H1 (cell line): ENCODE results near the gene GDAP1L1. TPM values are rescaled to one million over a fixed set of nuclear protein-coding genes. Genes with fewer than 3 reads are reported as not detected.
A peak's percentile ranks its signal among the peaks of the same experiment; 100 is the strongest.
"Not testable (repeated sequence)": the region's sequence is repeated elsewhere in the genome, so short reads cannot be mapped to it uniquely, and the experiment has no call there.

Experiments
- CTCF ChIA-PET: fragments of 300-600 bp; sonication (Branson Sonifier 250); formaldehyde crosslinking; loops from one replicate; lab custom pipeline; 2021; ENCODE audit not compliant: partially characterized antibody; lab: Charles Lee
- POLR2A ChIA-PET: fragments of 300-600 bp; sonication (Branson Sonifier 250); formaldehyde crosslinking; loops from one replicate; lab custom pipeline; 2021; ENCODE audit warnings: inconsistent platforms; ENCODE audit not compliant: partially characterized antibody; lab: Charles Lee
- DNase-seq, 2 experiments: peaks; one replicate each; pipeline versions ENCODE4 v3.0.0 to v3.0.0-alpha.2; 2010 to 2022; ENCODE audit warnings: low spot score in 2 of 2, low read depth in 1 of 2, mixed read lengths in 1 of 2
- FAIRE-seq: peaks from 2 replicates; lab custom pipeline; 2011; peaks lifted over from hg19 to GRCh38; lab: Jason Lieb, UNC
- H2AFZ ChIP-seq: 2 replicates; pipeline ENCODE4 v1.8.1; 2012; ENCODE audit warnings: low read length, inconsistent platforms
- H2AK5ac ChIP-seq: 2 replicates; pipeline ENCODE4 v1.6.1; 2013; ENCODE audit warnings: low read depth, low read length
- H2BK120ac ChIP-seq: replicated peaks from 2 replicates; pipeline ENCODE3; 2013; ENCODE audit warnings: low read depth, low read length, inconsistent platforms
- H2BK12ac ChIP-seq: 2 replicates; pipeline ENCODE4 v1.6.1; 2013; ENCODE audit warnings: low read depth, low read length
- H2BK15ac ChIP-seq: 2 replicates; pipeline ENCODE4 v1.6.1; 2013; ENCODE audit warnings: low read length
- H2BK20ac ChIP-seq: 2 replicates; pipeline ENCODE4 v1.6.1; 2013; ENCODE audit warnings: low read length
- H2BK5ac ChIP-seq: 2 replicates; pipeline ENCODE4 v1.6.1; 2013; ENCODE audit warnings: low read depth, low read length
- H3K14ac ChIP-seq: 2 replicates; pipeline ENCODE4 v1.6.1; 2013; ENCODE audit warnings: inconsistent platforms; ENCODE audit not compliant: insufficient read length
- H3K18ac ChIP-seq: 2 replicates; pipeline ENCODE4 v1.6.1; 2013; ENCODE audit warnings: low read length; ENCODE audit errors: extremely low read depth
- H3K23ac ChIP-seq: 2 replicates; pipeline ENCODE4 v1.6.1; 2013; ENCODE audit warnings: inconsistent platforms; ENCODE audit not compliant: insufficient read length
- H3K23me2 ChIP-seq: 2 replicates; pipeline ENCODE4 v1.6.1; 2013; ENCODE audit warnings: low read depth, low read length
- H3K27ac ChIP-seq: 2 replicates; pipeline ENCODE4 v1.6.1; 2011; ENCODE audit warnings: low read depth, low read length, inconsistent platforms
- H3K27me3 ChIP-seq, 4 experiments: replicated peaks in 1 of 4; 1 replicate in 1 of 4; 2 replicates in 3 of 4; pipeline versions ENCODE4 v1.6.1 to v1.8.1; 2011 to 2013; ENCODE audit warnings: low read length in 3 of 4, mild to moderate bottlenecking in 3 of 4, inconsistent platforms in 2 of 4, mixed read lengths in 2 of 4, moderate library complexity in 1 of 4; ENCODE audit not compliant: control insufficient read depth in 3 of 4, insufficient read depth in 3 of 4; ENCODE audit errors: extremely low read depth in 1 of 4
- H3K36me3 ChIP-seq, 4 experiments: 2 replicates each; pipeline versions ENCODE4 v1.6.1 to v1.8.1; 2011 to 2013; ENCODE audit warnings: mild to moderate bottlenecking in 4 of 4, low read length in 3 of 4, moderate library complexity in 2 of 4, control low read depth in 1 of 4, inconsistent platforms in 1 of 4; ENCODE audit not compliant: insufficient read depth in 4 of 4, control insufficient read depth in 2 of 4
- H3K4ac ChIP-seq: replicated peaks from 2 replicates; pipeline ENCODE3; 2013; ENCODE audit warnings: low read length, low read depth, mixed read lengths, inconsistent platforms; ENCODE audit not compliant: insufficient read length
- H3K4me1 ChIP-seq, 4 experiments: replicated peaks in 1 of 4; 1 replicate in 1 of 4; 2 replicates in 3 of 4; pipeline versions ENCODE4 v1.6.1 to v1.8.1; 2011 to 2013; ENCODE audit warnings: low read length in 3 of 4, inconsistent platforms in 2 of 4, mixed read lengths in 1 of 4; ENCODE audit not compliant: insufficient read depth in 4 of 4, control insufficient read depth in 3 of 4
- H3K4me2 ChIP-seq, 2 experiments: 2 replicates each; pipeline versions ENCODE4 v1.6.1 to v1.8.1; 2011 to 2013; ENCODE audit warnings: low read depth in 2 of 2, low read length in 2 of 2, control low read depth in 1 of 2, inconsistent platforms in 1 of 2, mild to moderate bottlenecking in 1 of 2; ENCODE audit not compliant: insufficient read depth in 1 of 2
- H3K4me3 ChIP-seq, 4 experiments: fragments of 200-600, 300-600 bp in 1 of 4; sonication (generic), shearing (Covaris generic), sonication (Bioruptor Twin) in 1 of 4; 2 replicates each; pipeline versions ENCODE4 v1.5.1 to v1.8.1; 2011 to 2016; ENCODE audit warnings: low read length in 4 of 4, low read depth in 3 of 4, control low read depth in 2 of 4, inconsistent platforms in 2 of 4, mild to moderate bottlenecking in 2 of 4, mixed read lengths in 1 of 4, moderate library complexity in 1 of 4; ENCODE audit not compliant: insufficient read depth in 2 of 4; ENCODE audit errors: extremely low read depth in 1 of 4
- H3K56ac ChIP-seq: replicated peaks from 2 replicates; pipeline ENCODE3; 2013; ENCODE audit warnings: low read depth, mild to moderate bottlenecking, mixed read lengths, low read length, inconsistent platforms; ENCODE audit not compliant: insufficient read length
- H3K79me1 ChIP-seq: 2 replicates; pipeline ENCODE4 v1.6.1; 2013; ENCODE audit warnings: low read depth, low read length, control low read depth
- H3K79me2 ChIP-seq, 2 experiments: 2 replicates each; pipeline versions ENCODE4 v1.6.1 to v1.8.1; 2012 to 2013; ENCODE audit warnings: low read length in 2 of 2, mild to moderate bottlenecking in 2 of 2, inconsistent platforms in 1 of 2; ENCODE audit not compliant: insufficient read depth in 2 of 2, control insufficient read depth in 1 of 2
- H3K9ac ChIP-seq, 4 experiments: replicated peaks in 1 of 4; 1 replicate in 1 of 4; 2 replicates in 3 of 4; pipeline versions ENCODE4 v1.6.1 to v1.8.1; 2011 to 2013; ENCODE audit warnings: low read depth in 3 of 4, low read length in 3 of 4, control low read depth in 2 of 4, mild to moderate bottlenecking in 2 of 4, moderate library complexity in 2 of 4, inconsistent platforms in 1 of 4; ENCODE audit errors: extremely low read depth in 1 of 4
- H3K9me3 ChIP-seq, 2 experiments: 2 replicates each; pipeline versions ENCODE4 v1.6.1 to v1.8.1; 2012 to 2013; ENCODE audit warnings: mild to moderate bottlenecking in 2 of 2, moderate library complexity in 2 of 2, control low read depth in 1 of 2, inconsistent platforms in 1 of 2, low read depth in 1 of 2, low read length in 1 of 2, mixed read lengths in 1 of 2; ENCODE audit not compliant: insufficient read depth in 2 of 2
- H4K20me1 ChIP-seq, 2 experiments: replicated peaks in 1 of 2; 2 replicates each; pipeline versions ENCODE3 to v1.8.1; 2011 to 2013; ENCODE audit warnings: inconsistent platforms in 2 of 2, low read length in 2 of 2, mild to moderate bottlenecking in 1 of 2; ENCODE audit not compliant: insufficient read depth in 2 of 2, control insufficient read depth in 1 of 2
- H4K5ac ChIP-seq: 2 replicates; pipeline ENCODE4 v1.6.1; 2013; ENCODE audit warnings: low read length, low read depth, mixed read lengths, inconsistent platforms; ENCODE audit not compliant: insufficient read length
- H4K8ac ChIP-seq: 2 replicates; pipeline ENCODE4 v1.8.0; 2013; ENCODE audit warnings: mild to moderate bottlenecking, moderate library complexity, low read length, inconsistent platforms; ENCODE audit not compliant: insufficient read depth; ENCODE audit errors: extremely low read depth
- H4K91ac ChIP-seq: replicated peaks from 2 replicates; pipeline ENCODE3; 2013; ENCODE audit warnings: low read length, mixed read lengths, inconsistent platforms; ENCODE audit not compliant: insufficient read length
- BACH1 ChIP-seq: IDR thresholded peaks from 2 replicates; pipeline ENCODE4 v1.6.1; 2012; ENCODE audit warnings: low read length, improper control_type of control experiment
- BRCA1 ChIP-seq: IDR thresholded peaks from 2 replicates; pipeline ENCODE4 v1.6.1; 2012; ENCODE audit warnings: low read depth, low read length, improper control_type of control experiment
- EGR1 ChIP-seq: IDR thresholded peaks from 2 replicates; pipeline ENCODE4 v1.6.1; 2011; ENCODE audit warnings: low read depth, low read length, borderline replicate concordance
- POU5F1 ChIP-seq: IDR thresholded peaks from 2 replicates; pipeline ENCODE4 v1.6.1; 2011; ENCODE audit warnings: low read depth, mild to moderate bottlenecking, low read length, moderate library complexity
- SRF ChIP-seq: IDR thresholded peaks from 2 replicates; pipeline ENCODE4 v1.6.1; 2011; ENCODE audit warnings: mild to moderate bottlenecking, low read depth, low read length, moderate library complexity
- ZNF274 ChIP-seq: IDR thresholded peaks from 2 replicates; pipeline ENCODE4 v1.7.0; 2012; ENCODE audit warnings: low read length, borderline replicate concordance; ENCODE audit errors: extremely low read depth
- WGBS, 2 experiments: shearing (Covaris generic) in 1 of 2; methylation state at CpG; one replicate each; pipeline versions ENCODE4 v1.1.6 to v1.1.7; 2013 to 2015; ENCODE audit warnings: low lambda C conversion rate in 2 of 2, mixed read lengths in 2 of 2, inconsistent platforms in 1 of 2, low coverage in 1 of 2, missing lambda C conversion rate in 1 of 2; ENCODE audit not compliant: insufficient replicate concordance in 2 of 2, insufficient coverage in 1 of 2, insufficient read length in 1 of 2; ENCODE audit errors: extremely low coverage in 1 of 2, missing lambda C conversion rate in 1 of 2; 5-methylcytosine and 5-hydroxymethylcytosine counted together
- polyA plus RNA-seq, 7 experiments: library from polyadenylated mRNA; depleted of rRNA in 3 of 7; stranded (reverse) in 5 of 7; unstranded in 2 of 7; fragments of >200 nt in 5 of 7; fragments of 200-250 nt in 2 of 7; gene quantifications; 1 replicate in 5 of 7; 2 replicates in 1 of 7; 4 replicates in 1 of 7; pipeline versions ENCODE4 v1.2.1 to v1.2.3, GENCODE V29; 2011 to 2013; ENCODE audit warnings: missing spikeins in 2 of 7, mixed read lengths in 2 of 7
- total RNA-seq: library from RNA; stranded (reverse); fragmentation: NEBNext Ultra II Directional; extraction: Animal tissue kit (Norgen Biotek cat#: 25700); gene quantifications from 2 replicates; pipeline ENCODE4 v1.2.1, GENCODE V29; 2021
- TF ChIP-seq, protein P1 (sequence below): IDR thresholded peaks from 2 replicates; pipeline ENCODE4 v1.6.1; 2011; ENCODE audit warnings: low read length, improper control_type of control experiment

Gene GDAP1L1
- total and polyA plus RNA-seq, 2 of the 8 experiments (the other 6 are each of a cell fraction or from before 2014, with no cell fraction given), result 8.5 to 63.1 TPM

DNA sequence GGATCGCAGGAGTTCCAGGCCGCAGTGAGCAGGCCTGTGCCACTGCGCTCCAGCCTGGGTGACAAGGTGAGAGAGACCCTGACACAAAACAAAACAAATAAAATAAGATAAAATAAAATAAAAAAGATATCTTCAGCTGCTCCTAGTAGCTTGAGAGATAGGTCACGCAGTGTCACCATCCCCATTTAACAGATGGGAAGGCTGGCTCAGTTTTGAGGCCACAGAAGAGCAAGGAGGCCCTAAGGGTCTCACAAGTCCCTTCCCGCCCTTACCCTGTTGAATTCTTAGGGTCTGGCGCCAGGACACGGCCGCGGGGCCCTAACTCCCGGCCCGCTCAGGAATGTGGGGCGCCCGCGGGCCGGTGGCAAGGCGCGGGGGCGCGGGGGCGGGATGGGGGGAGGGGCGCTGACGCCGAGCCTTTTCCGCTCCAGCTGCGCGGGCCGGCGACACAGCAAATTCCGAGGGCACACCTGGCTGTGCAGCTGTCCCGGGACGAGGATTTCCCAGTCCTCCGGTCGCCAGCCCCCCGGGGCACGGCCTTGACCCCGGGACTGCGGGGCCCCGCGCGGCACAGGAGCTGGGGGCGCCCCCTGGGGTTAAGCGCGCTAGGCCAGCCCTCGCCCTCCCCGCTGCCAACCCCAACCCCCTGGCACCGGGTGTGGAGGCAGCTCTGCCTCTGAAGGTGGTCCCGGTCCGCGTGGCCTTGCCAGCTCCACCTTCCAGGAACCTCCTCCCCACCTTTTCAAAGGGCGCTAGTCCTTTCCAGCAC is 79.5 kb downstream of the GDAP1L1 start (continued):
- TF ChIP-seq, protein P1, sequence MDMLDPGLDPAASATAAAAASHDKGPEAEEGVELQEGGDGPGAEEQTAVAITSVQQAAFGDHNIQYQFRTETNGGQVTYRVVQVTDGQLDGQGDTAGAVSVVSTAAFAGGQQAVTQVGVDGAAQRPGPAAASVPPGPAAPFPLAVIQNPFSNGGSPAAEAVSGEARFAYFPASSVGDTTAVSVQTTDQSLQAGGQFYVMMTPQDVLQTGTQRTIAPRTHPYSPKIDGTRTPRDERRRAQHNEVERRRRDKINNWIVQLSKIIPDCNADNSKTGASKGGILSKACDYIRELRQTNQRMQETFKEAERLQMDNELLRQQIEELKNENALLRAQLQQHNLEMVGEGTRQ, result no peak
- TF ChIP-seq ZNF274 (no peak), BACH1 (no peak), BRCA1 (no peak), EGR1 (peak; percentile 79), SRF (no peak), POU5F1 (no peak)

DNA sequence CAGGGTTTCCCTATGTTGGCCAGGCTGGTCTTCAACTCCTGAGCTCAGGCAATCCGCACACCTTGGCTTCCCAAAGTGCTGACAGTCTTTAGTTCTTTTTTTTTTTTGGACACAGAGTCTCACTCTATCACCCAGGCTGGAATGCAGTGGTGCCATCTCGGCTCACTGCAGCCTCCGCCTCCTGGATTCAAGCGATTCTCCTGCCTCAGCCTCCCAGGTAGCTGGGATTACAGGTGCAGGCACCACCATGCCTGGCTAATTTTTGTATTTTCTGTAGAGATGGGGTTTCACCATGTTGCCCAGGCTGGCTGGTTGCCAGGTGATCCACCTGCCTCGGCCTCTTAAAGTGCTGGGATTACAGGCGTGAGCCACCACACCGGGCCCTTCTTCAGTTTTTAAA is 80.6 kb downstream of the GDAP1L1 start:
- H3K23ac ChIP-seq, H3K4me3 ChIP-seq, H4K91ac ChIP-seq, H3K18ac ChIP-seq, H3K14ac ChIP-seq, H2BK15ac ChIP-seq, H3K9me3 ChIP-seq, H2BK120ac ChIP-seq, H3K79me1 ChIP-seq, H3K27me3 ChIP-seq, FAIRE-seq, H2AFZ ChIP-seq, H2BK5ac ChIP-seq, H4K5ac ChIP-seq, H3K36me3 ChIP-seq, H3K79me2 ChIP-seq, H3K4ac ChIP-seq, H3K23me2 ChIP-seq, H3K4me1 ChIP-seq, H4K8ac ChIP-seq, H3K56ac ChIP-seq, H3K9ac ChIP-seq, H2BK12ac ChIP-seq, H4K20me1 ChIP-seq, H3K4me2 ChIP-seq, H2BK20ac ChIP-seq, H3K27ac ChIP-seq, DNase-seq, H2AK5ac ChIP-seq: not testable (repeated sequence)
- POLR2A ChIA-PET, result interaction anchor here (1.8 to 4.0 kb wide), 2 partner anchors 16 to 117 kb away, joined by 3 to 14 read pairs; partner anchors contain the start of genes FITM2 and OSER1
- 85% methylated on average over 7 of the region's 7 CpGs; no CpG with 5 or more reads in 1 of the 2 experiments for WGBS, 2 experiments
- CTCF ChIA-PET, result interaction anchor here (1.0 to 4.9 kb wide), 5 partner anchors 10 to 57 kb away, joined by 3 to 40 read pairs (median 4); partner anchors contain the start of gene FITM2
